Liver (tissue), 9 donors: ENCODE measurements around the gene TNIP3. TPM values are rescaled to one million over a fixed set of nuclear protein-coding genes. Genes with fewer than 3 reads are reported as not detected.

Experiments used
- DNase-seq: peaks from one replicate; pipeline ENCODE4 v3.0.0-alpha.2; 2017; ENCODE audit warnings: low spot score
- H3K27ac ChIP-seq, 2 donors: one replicate each; pipeline ENCODE4 v1.7.0; 2013; ENCODE audit warnings: inconsistent platforms in 2 of 2, low read length in 2 of 2, control low read depth in 1 of 2, low read depth in 1 of 2, mild to moderate bottlenecking in 1 of 2
- H3K27me3 ChIP-seq, 4 donors: one replicate each; pipeline versions ENCODE4 v1.6.1 to v1.7.0; 2013; ENCODE audit warnings: low read length in 3 of 4, inconsistent platforms in 1 of 4, mild to moderate bottlenecking in 1 of 4, moderate library complexity in 1 of 4; ENCODE audit not compliant: control insufficient read depth in 4 of 4, insufficient read depth in 4 of 4
- H3K36me3 ChIP-seq, 4 donors: one replicate each; pipeline versions ENCODE4 v1.6.1 to v1.7.0; 2013; ENCODE audit warnings: low read length in 3 of 4, mild to moderate bottlenecking in 3 of 4, low read depth in 1 of 4, moderate library complexity in 1 of 4; ENCODE audit not compliant: control insufficient read depth in 4 of 4, insufficient read depth in 3 of 4
- H3K4me1 ChIP-seq, 4 donors: one replicate each; pipeline versions ENCODE4 v1.6.1 to v1.7.0; 2013; ENCODE audit warnings: low read length in 3 of 4, mild to moderate bottlenecking in 3 of 4, moderate library complexity in 1 of 4; ENCODE audit not compliant: control insufficient read depth in 4 of 4, insufficient read depth in 4 of 4
- H3K4me3 ChIP-seq, 3 donors: one replicate each; pipeline versions ENCODE4 v1.6.1 to v1.7.0; 2013; ENCODE audit warnings: low read length in 3 of 3, control low read depth in 1 of 3, low read depth in 1 of 3, mild to moderate bottlenecking in 1 of 3
- H3K9ac ChIP-seq, 2 donors: one replicate each; pipeline ENCODE4 v1.7.0; 2013; ENCODE audit warnings: low read length in 2 of 2, mild to moderate bottlenecking in 2 of 2, moderate library complexity in 2 of 2, control low read depth in 1 of 2, low read depth in 1 of 2
- H3K9me3 ChIP-seq, 4 donors: one replicate each; pipeline versions ENCODE4 v1.6.1 to v1.7.0; 2013; ENCODE audit warnings: low read length in 3 of 4; ENCODE audit not compliant: control insufficient read depth in 4 of 4
- EGR1 ChIP-seq, 2 donors: IDR thresholded peaks; 2 replicates each; pipeline ENCODE4 v1.6.1; 2016 to 2018; ENCODE audit warnings: antibody characterized with exemption in 2 of 2, low read depth in 2 of 2
- FOXA1 ChIP-seq: IDR thresholded peaks from 2 replicates; pipeline ENCODE4 v1.6.1; 2016; ENCODE audit warnings: antibody characterized with exemption
- FOXA2 ChIP-seq: IDR thresholded peaks from 2 replicates; pipeline ENCODE4 v1.6.1; 2016; ENCODE audit warnings: antibody characterized with exemption
- GABPA ChIP-seq, 2 donors: IDR thresholded peaks in 1 of 2; conservative IDR thresholded peaks in 1 of 2; 2 replicates each; pipeline ENCODE4 v1.6.1; 2016; ENCODE audit warnings: antibody characterized with exemption in 2 of 2, mild to moderate bottlenecking in 1 of 2, moderate library complexity in 1 of 2
- HNF4A ChIP-seq, 2 donors: conservative IDR thresholded peaks; 2 replicates each; pipeline ENCODE4 v1.6.1; 2016; ENCODE audit warnings: antibody characterized with exemption in 2 of 2, mild to moderate bottlenecking in 2 of 2
- HNF4G ChIP-seq: IDR thresholded peaks from 2 replicates; pipeline ENCODE4 v1.6.1; 2016; ENCODE audit warnings: antibody characterized with exemption
- JUND ChIP-seq, 2 donors: IDR thresholded peaks; 2 replicates each; pipeline ENCODE4 v1.6.1; 2016; ENCODE audit warnings: antibody characterized with exemption in 2 of 2
- NR2F2 ChIP-seq: IDR thresholded peaks from 2 replicates; pipeline ENCODE4 v1.6.1; 2016; ENCODE audit warnings: antibody characterized with exemption
- RAD21 ChIP-seq, 2 donors: IDR thresholded peaks; 2 replicates each; pipeline ENCODE4 v1.6.1; 2016; ENCODE audit warnings: antibody characterized with exemption in 2 of 2, mild to moderate bottlenecking in 2 of 2
- SP1 ChIP-seq: IDR thresholded peaks from 2 replicates; pipeline ENCODE4 v1.6.1; 2018; ENCODE audit warnings: antibody characterized with exemption, mild to moderate bottlenecking
- TAF1 ChIP-seq: conservative IDR thresholded peaks from 2 replicates; pipeline ENCODE4 v1.6.1; 2016; ENCODE audit warnings: antibody characterized with exemption, mild to moderate bottlenecking
- YY1 ChIP-seq: IDR thresholded peaks from 2 replicates; pipeline ENCODE4 v1.6.1; 2016; ENCODE audit warnings: antibody characterized with exemption, mild to moderate bottlenecking
- WGBS: extraction: QIAGEN DNeasy Blood & Tissue Kit; methylation state at CpG from one replicate; pipeline ENCODE4 v1.1.7; 2013; 5-methylcytosine and 5-hydroxymethylcytosine counted together
- polyA plus RNA-seq, 2 donors: library from polyadenylated mRNA; stranded (reverse) in 1 of 2; unstranded in 1 of 2; fragments of 200-250 nt in 1 of 2; fragments of >200 nt in 1 of 2; fragmentation: Nextera tagmentation in 1 of 2; extraction: Ambion mirVana in 1 of 2; gene quantifications; one replicate each; pipeline versions ENCODE4 v1.2.1 to v1.2.3, GENCODE V29; 2013 to 2015
- total RNA-seq, 2 donors: library from RNA; depleted of rRNA; stranded (reverse); fragments of >200 nt; gene quantifications; one replicate each; pipeline ENCODE4 v1.2.3, GENCODE V29; 2014
- TF ChIP-seq, protein P1 (sequence below): fragments of 150-350 bp; IDR thresholded peaks from 2 replicates; pipeline ENCODE4 v1.5.1; 2017; ENCODE audit warnings: improper control_type of control experiment, low read depth, low read length; ENCODE audit not compliant: missing input control
- TF ChIP-seq, protein P2 (sequence below): IDR thresholded peaks from 2 replicates; pipeline ENCODE4 v1.6.1; 2016; ENCODE audit warnings: antibody characterized with exemption
- TF ChIP-seq, protein P3 (sequence below): IDR thresholded peaks from 2 replicates; pipeline ENCODE4 v1.6.1; 2016; ENCODE audit warnings: antibody characterized with exemption, mild to moderate bottlenecking
- TF ChIP-seq, protein P4 (sequence below): IDR thresholded peaks from 2 replicates; pipeline ENCODE4 v1.6.1; 2016; ENCODE audit warnings: antibody characterized with exemption
- TF ChIP-seq, protein P5 (sequence below): IDR thresholded peaks from 2 replicates; pipeline ENCODE4 v1.6.1; 2016; ENCODE audit warnings: antibody characterized with exemption
- donor health status: healthy.
- donor health status: healthy.
- donor health status: healthy.
- donor health status: healthy.
- donor health status: healthy.

The TNIP3 gene
- total and polyA plus RNA-seq, 4 donors, result 0.02 to 0.25 TPM; not detected in 2

DNA sequence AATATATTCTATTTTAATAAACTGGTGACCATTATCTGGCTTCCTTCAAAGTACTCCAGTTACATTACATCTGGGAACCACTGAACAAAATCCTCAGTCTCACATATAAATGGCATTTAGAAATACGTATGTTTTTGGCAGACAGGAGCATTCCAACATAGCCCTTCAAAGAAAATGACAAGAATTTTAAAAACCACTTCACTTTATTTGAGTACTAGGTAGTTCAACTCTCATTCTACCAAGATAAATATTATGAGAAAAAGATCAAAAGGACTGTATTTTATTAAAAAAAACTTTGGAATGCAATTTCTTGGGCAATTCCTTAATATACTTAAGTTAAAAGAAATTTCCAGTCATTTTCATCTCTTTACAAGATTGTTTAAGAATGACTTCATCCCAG, 17.6 kb downstream of the TNIP3 start:
- Histone ChIP-seq H3K9ac (no peak overlapping the region), H3K27me3 (no peaks in the 10 kb centered on the region), H3K4me1 (no peaks in the 10 kb centered on the region), H3K9me3 (no peaks in the 10 kb centered on the region), H3K27ac (no peak overlapping the region), H3K36me3 (no peaks in the 10 kb centered on the region), H3K4me3 (no peak overlapping the region)
- TF ChIP-seq YY1, result no peak
- no peak for TF ChIP-seq JUND (IDR thresholded peaks at IDR 0.05)
- TF ChIP-seq RAD21 (IDR thresholded peaks at IDR 0.05), result no peak
- TF ChIP-seq SP1, result no peak
- no peak for TF ChIP-seq FOXA2
- TF ChIP-seq, protein P1, sequence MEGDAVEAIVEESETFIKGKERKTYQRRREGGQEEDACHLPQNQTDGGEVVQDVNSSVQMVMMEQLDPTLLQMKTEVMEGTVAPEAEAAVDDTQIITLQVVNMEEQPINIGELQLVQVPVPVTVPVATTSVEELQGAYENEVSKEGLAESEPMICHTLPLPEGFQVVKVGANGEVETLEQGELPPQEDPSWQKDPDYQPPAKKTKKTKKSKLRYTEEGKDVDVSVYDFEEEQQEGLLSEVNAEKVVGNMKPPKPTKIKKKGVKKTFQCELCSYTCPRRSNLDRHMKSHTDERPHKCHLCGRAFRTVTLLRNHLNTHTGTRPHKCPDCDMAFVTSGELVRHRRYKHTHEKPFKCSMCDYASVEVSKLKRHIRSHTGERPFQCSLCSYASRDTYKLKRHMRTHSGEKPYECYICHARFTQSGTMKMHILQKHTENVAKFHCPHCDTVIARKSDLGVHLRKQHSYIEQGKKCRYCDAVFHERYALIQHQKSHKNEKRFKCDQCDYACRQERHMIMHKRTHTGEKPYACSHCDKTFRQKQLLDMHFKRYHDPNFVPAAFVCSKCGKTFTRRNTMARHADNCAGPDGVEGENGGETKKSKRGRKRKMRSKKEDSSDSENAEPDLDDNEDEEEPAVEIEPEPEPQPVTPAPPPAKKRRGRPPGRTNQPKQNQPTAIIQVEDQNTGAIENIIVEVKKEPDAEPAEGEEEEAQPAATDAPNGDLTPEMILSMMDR, result no peak
- TF ChIP-seq HNF4G, result no peak
- TF ChIP-seq GABPA (IDR thresholded peaks at IDR 0.05 in 1 of 2, conservative IDR thresholded peaks at IDR 0.05 in 1 of 2), result no peak
- TF ChIP-seq FOXA1, result no peak
- TF ChIP-seq, protein P2, sequence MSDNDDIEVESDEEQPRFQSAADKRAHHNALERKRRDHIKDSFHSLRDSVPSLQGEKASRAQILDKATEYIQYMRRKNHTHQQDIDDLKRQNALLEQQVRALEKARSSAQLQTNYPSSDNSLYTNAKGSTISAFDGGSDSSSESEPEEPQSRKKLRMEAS, result no peak
- TF ChIP-seq, protein P3, sequence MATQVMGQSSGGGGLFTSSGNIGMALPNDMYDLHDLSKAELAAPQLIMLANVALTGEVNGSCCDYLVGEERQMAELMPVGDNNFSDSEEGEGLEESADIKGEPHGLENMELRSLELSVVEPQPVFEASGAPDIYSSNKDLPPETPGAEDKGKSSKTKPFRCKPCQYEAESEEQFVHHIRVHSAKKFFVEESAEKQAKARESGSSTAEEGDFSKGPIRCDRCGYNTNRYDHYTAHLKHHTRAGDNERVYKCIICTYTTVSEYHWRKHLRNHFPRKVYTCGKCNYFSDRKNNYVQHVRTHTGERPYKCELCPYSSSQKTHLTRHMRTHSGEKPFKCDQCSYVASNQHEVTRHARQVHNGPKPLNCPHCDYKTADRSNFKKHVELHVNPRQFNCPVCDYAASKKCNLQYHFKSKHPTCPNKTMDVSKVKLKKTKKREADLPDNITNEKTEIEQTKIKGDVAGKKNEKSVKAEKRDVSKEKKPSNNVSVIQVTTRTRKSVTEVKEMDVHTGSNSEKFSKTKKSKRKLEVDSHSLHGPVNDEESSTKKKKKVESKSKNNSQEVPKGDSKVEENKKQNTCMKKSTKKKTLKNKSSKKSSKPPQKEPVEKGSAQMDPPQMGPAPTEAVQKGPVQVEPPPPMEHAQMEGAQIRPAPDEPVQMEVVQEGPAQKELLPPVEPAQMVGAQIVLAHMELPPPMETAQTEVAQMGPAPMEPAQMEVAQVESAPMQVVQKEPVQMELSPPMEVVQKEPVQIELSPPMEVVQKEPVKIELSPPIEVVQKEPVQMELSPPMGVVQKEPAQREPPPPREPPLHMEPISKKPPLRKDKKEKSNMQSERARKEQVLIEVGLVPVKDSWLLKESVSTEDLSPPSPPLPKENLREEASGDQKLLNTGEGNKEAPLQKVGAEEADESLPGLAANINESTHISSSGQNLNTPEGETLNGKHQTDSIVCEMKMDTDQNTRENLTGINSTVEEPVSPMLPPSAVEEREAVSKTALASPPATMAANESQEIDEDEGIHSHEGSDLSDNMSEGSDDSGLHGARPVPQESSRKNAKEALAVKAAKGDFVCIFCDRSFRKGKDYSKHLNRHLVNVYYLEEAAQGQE, result no peak
- TF ChIP-seq, protein P4, sequence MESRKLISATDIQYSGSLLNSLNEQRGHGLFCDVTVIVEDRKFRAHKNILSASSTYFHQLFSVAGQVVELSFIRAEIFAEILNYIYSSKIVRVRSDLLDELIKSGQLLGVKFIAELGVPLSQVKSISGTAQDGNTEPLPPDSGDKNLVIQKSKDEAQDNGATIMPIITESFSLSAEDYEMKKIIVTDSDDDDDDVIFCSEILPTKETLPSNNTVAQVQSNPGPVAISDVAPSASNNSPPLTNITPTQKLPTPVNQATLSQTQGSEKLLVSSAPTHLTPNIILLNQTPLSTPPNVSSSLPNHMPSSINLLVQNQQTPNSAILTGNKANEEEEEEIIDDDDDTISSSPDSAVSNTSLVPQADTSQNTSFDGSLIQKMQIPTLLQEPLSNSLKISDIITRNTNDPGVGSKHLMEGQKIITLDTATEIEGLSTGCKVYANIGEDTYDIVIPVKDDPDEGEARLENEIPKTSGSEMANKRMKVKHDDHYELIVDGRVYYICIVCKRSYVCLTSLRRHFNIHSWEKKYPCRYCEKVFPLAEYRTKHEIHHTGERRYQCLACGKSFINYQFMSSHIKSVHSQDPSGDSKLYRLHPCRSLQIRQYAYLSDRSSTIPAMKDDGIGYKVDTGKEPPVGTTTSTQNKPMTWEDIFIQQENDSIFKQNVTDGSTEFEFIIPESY, result no peak
- DNase-seq, result no peak
- whole genome bisulfite sequencing, result 63% methylated on average over 1 of the region's 1 CpG

DNA sequence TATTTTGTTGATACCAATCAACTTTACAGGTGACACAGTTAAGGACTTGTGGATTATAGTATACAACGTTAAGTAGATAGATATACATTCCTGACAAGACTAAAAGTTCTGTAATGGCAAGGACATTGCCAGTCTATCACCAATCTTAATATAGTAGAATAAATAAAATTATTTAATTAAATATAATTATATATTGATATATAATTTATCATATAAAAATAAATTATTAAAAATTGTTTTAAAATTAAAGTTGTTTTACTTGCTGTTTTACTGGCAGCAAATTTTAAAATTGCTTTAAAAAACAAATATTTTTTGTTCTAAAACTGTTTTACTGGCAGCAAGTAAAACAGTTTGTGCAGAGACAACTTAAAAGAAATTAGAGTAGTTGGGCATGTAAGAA, 18.7 kb downstream of the TNIP3 start:
- Histone ChIP-seq H3K27me3 (no peaks in the 10 kb centered on the region), H3K9me3 (no peaks in the 10 kb centered on the region)
- WGBS, result 84% methylated on average over 1 of the region's 1 CpG
- TF ChIP-seq HNF4G, result no peak
- no peak for TF ChIP-seq NR2F2
- no peak for TF ChIP-seq HNF4A (conservative IDR thresholded peaks at IDR 0.05)
- no peak for TF ChIP-seq EGR1 (IDR thresholded peaks at IDR 0.05; ENCODE audit: low read depth in 2 of 2)
- TF ChIP-seq RAD21 (IDR thresholded peaks at IDR 0.05), result no peak
- no peak for TF ChIP-seq JUND (IDR thresholded peaks at IDR 0.05)
- TF ChIP-seq, protein P5, sequence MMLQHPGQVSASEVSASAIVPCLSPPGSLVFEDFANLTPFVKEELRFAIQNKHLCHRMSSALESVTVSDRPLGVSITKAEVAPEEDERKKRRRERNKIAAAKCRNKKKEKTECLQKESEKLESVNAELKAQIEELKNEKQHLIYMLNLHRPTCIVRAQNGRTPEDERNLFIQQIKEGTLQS, result no peak
- TF ChIP-seq, protein P3, result no peak
- TF ChIP-seq FOXA1, result no peak
- no peak for TF ChIP-seq YY1
- no peak for TF ChIP-seq SP1
- no peak for TF ChIP-seq GABPA (IDR thresholded peaks at IDR 0.05 in 1 of 2, conservative IDR thresholded peaks at IDR 0.05 in 1 of 2)
- TF ChIP-seq TAF1, result no peak
- no peak for TF ChIP-seq FOXA2
- TF ChIP-seq, protein P4, result no peak
- TF ChIP-seq, protein P2, result no peak

More for the DNA sequence above, 18.7 kb downstream of the TNIP3 start:
- Histone ChIP-seq H3K4me3 (no peak overlapping the region), H3K4me1 (no peaks in the 10 kb centered on the region), H3K36me3 (no peaks in the 10 kb centered on the region), H3K9ac (no peak overlapping the region), H3K27ac (no peak overlapping the region)
- no peak for DNase-seq
